NOMO-1 treated with DMSO at 0.1 percent for 48 hours (cell line): Measurements from ENCODE around the gene PIGBOS1.
A peak's percentile ranks its signal among the peaks of the same experiment; 100 is the strongest.

Experiments
- DNase-seq: peaks from one replicate; lab custom pipeline; 2025; ENCODE audit not compliant: unreplicated experiment; lab: John Stamatoyannopoulos, UW

PIGBOS1 gene

DNA sequence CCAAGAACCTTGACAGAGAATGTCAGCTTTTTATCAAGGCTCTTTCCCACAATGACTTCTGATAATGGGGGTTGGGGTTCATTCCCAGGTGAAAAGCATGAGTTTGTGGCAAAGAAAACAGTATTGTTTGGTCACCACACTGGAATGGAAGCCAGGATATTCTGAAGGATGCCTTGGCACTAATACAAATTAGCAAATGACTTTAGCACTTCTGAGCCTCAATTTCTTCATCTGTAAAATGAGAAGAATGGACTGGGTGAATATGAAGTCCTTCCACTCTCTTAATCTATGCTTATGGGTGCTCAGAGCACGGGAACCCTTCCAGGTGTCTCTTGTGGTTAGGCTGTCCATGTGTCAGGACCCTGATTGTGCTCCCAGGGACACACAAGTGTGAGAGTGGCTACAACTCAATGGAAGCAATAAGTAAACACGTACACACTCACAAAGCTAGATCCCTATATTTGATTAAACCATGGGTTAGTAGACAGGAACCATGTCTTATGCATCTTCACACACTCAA, 50.7 kb downstream of the PIGBOS1 start:
- no peak for DNase-seq

- peak; percentile 89 for DNase-seq
Measured at GRCh38 chr15:55267401-55268175, 51.3 kb downstream of the PIGBOS1 start.
